ENCODE results near the gene TPRG1L.
"Not testable (repeated sequence)": the region's sequence is repeated elsewhere in the genome, so short reads cannot be mapped to it uniquely, and the experiment has no call there.

The TPRG1L gene

DNA sequence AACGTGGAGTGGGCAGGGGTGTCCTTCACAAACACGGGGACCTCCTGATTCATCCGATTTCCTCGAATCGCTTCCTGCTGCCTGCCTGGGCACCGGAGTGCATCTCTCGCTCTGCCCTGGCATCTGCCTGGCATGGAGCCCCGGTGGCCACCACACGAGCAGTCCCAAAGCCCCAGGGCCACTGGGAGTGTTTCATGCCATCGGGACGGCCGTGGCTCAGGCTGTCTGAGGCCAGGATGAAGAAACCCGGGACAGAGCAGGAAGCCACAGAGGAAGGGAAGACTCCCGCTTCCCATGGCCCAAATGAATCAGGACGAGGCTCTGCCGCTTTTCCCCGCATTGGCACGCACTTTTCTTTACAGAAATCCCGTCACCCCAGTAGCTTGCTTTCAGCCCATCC lies 45.9 kb upstream of the TPRG1L start:
- ChIA-PET POLR2A (no interaction called here), CTCF (interaction anchor here (1.4 kb wide), 1 partner anchor 14 kb away, joined by 3 read pairs; no protein-coding TSS in a partner anchor)
- no peak for DNase-seq (ENCODE audit: extremely low spot score)
- TF ChIP-seq, protein P1, sequence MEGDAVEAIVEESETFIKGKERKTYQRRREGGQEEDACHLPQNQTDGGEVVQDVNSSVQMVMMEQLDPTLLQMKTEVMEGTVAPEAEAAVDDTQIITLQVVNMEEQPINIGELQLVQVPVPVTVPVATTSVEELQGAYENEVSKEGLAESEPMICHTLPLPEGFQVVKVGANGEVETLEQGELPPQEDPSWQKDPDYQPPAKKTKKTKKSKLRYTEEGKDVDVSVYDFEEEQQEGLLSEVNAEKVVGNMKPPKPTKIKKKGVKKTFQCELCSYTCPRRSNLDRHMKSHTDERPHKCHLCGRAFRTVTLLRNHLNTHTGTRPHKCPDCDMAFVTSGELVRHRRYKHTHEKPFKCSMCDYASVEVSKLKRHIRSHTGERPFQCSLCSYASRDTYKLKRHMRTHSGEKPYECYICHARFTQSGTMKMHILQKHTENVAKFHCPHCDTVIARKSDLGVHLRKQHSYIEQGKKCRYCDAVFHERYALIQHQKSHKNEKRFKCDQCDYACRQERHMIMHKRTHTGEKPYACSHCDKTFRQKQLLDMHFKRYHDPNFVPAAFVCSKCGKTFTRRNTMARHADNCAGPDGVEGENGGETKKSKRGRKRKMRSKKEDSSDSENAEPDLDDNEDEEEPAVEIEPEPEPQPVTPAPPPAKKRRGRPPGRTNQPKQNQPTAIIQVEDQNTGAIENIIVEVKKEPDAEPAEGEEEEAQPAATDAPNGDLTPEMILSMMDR (IDR thresholded peaks at IDR 0.05; ENCODE audit: control extremely low read depth, extremely low read depth, low read depth, missing control alignments), result no peak

DNA sequence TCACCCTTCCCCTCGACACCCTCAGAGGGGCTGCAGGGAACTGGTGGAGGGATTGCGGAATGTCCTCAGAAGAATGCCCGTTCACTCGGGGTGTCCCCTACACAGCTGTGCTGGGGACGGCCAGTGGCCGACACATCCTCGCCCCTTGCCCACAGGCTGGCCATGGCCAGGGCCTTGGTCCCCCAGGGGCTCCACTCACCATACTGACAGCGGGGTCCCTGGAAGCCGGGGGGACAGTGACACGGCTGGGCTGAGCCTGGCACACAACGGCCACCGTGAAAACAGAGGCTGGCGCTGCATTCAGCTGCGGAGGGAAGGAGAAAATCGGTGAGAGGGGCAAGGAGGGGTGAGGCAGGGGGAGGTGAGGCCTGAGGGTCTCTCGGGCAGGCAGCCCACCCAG lies 45.2 kb upstream of the TPRG1L start:
- TF ChIP-seq, protein P1 (IDR thresholded peaks at IDR 0.05; ENCODE audit: control extremely low read depth, extremely low read depth, low read depth, missing control alignments), result no peak
- no peak for DNase-seq (ENCODE audit: extremely low spot score)
- CTCF ChIA-PET, result interaction anchor here (1.4 kb wide), 1 partner anchor 15 kb away, joined by 3 read pairs; no protein-coding TSS in a partner anchor
- POLR2A ChIA-PET, result no interaction called here

DNA sequence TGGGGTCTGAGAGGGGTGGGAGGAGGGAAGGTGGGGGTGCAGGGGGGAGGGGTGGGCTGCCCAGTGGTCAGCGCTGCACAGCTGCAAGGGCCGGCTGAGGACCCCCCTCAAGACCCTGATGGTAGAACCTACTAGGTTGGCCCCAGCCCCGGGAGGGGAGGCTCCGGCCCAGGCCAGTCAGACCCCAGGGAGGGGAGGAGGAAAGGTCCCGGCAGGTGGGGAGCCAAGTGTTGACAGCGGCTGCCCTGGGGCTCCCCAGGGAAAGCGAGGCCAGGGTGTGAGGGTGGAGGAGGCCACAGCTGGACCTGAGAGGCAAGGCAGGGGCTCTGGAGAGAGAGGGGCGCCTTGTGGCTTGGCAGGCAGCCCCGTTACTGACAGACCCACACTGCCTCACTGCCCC lies 44.6 kb upstream of the TPRG1L start:
- ChIA-PET CTCF (no interaction called here), POLR2A (no interaction called here)
- DNase-seq (ENCODE audit: extremely low spot score), result no peak
- TF ChIP-seq, protein P1 (IDR thresholded peaks at IDR 0.05; ENCODE audit: control extremely low read depth, extremely low read depth, low read depth, missing control alignments), result no peak

DNA sequence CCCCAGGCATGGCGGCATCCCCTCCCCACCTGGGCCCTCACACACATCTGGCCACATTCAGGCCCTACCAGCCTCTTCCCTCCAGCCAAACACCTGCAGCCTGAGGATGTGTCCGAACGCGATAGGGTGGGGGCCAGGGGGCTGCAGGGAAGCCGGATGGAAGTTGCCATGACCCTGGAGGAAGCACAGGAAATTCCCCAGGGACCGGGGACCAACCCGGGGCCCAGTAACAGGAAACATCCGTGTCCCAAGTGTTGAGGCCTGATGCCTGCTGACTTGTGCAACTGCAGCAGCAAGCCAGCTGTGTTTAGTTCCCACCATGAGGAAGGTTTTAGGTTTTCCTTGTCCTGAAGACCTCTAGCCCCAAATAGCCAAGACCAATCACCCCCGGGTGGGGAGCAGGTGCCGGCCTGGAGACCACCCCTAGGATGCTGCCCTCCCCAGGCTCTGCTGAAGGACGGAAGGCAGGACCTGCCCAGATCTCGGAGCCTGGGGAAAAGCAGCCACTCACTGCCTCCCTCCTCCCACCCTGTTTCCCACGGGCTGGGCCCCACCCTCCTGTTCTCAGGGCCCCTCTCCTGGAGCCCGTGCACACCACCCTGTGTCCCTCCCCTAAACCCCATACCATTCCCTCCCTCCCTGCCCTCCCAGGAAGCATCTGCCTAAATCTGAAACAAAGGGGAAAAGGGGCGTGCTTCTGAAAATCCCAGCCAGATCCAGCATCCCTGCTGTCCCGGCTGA lies 43.3 kb upstream of the TPRG1L start:
- ChIA-PET CTCF (interaction anchor here (1.0 kb wide), 1 partner anchor 13 kb away, joined by 3 read pairs; no protein-coding TSS in a partner anchor), POLR2A (no interaction called here)
- no peak for DNase-seq (ENCODE audit: extremely low spot score)
- TF ChIP-seq, protein P1 (IDR thresholded peaks at IDR 0.05; ENCODE audit: control extremely low read depth, extremely low read depth, low read depth, missing control alignments), result no peak

DNA sequence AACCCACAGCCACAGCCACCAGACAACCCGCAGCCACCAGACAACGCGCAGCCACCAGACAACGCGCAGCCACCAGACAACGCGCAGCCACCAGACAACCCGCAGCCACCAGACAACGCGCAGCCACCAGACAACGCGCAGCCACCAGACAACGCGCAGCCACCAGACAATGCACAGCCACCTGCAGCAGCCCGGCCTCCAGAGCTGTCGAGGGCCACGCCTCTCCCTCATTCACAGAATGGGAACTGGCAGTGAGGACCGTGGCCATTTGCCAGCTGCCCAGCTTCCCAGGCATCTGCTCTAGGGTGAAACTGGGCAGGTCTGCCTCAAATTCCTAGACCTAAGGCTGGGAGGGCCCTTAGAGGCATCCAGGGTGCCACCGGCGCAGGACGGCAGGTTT lies 41.1 kb upstream of the TPRG1L start:
- DNase-seq (ENCODE audit: extremely low spot score); CTCF ChIA-PET; POLR2A ChIA-PET: not testable (repeated sequence)

DNA sequence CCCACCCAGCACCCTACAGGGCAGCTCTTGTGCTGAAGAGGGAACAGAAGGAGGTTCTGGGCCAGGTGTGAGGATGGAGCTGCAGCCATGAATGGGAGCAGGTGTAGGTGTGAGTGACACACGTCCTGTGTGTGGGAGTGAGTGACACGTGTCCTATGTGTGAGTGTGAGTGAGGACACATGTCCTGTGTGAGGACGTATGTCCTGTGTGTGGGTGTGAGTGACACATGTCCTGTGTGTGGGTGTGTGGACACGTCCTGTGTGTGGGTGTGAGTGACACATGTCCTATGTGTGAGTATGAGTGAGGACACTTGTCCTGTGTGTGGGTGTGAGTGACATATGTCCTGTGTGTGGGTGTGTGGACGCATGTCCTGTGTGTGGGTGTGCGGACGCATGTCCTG lies 39.9 kb upstream of the TPRG1L start:
- TF ChIP-seq, protein P1 (IDR thresholded peaks at IDR 0.05; ENCODE audit: control extremely low read depth, extremely low read depth, low read depth, missing control alignments), result no peak
- CTCF ChIA-PET, result no interaction called here
- no peak for DNase-seq (ENCODE audit: extremely low spot score)
- POLR2A ChIA-PET, result no interaction called here

DNA sequence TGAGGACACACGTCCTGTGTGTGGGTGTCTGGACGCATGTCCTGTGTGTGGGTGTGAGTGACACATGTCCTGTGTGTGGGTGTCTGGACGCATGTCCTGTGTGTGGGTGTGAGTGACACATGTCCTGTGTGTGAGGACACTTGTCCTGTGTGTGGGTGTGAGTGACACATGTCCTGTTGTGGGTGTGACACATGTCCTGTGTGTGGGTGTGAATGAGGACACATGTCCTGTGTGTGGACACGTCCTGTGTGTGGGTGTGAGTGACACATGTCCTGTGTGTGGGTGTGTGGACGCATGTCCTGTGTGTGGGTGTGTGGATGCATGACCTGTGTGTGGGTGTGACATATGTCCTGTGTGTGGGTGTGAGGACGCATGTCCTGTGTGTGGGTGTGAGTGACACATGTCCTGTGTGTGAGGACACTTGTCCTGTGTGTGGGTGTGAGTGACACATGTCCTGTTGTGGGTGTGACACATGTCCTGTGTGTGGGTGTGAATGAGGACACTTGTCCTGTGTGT lies 39.4 kb upstream of the TPRG1L start:
- POLR2A ChIA-PET; DNase-seq (ENCODE audit: extremely low spot score); CTCF ChIA-PET: not testable (repeated sequence)

Measured in GM10248 (cell line).